IMR-90 (cell line): ENCODE data around the gene DNAJC11. TPM values are rescaled to one million over a fixed set of nuclear protein-coding genes. Genes with fewer than 3 reads are reported as not detected.
A peak's percentile ranks its signal among the peaks of the same experiment; 100 is the strongest.

Experiments used
- ATAC-seq: fragments of 200-7000 bp; cut with Tn5 transposase; 2 replicates; pipeline ENCODE4 v1.9.1; 2020; ENCODE audit warnings: low read depth, mild to moderate bottlenecking, moderate library complexity
- BruUV-seq: library from RNA; stranded (reverse); fragments of 400-500 nt; replicated peaks from 2 replicates; lab custom pipeline; 2021; lab: Mats Ljungman, UMichigan
- CTCF ChIA-PET: fragments of 300-600 bp; formaldehyde crosslinking; extraction: SDS; loops from one replicate; lab custom pipeline; 2021; ENCODE audit warnings: antibody characterized with exemption; lab: Yijun Ruan, JAX
- POLR2A ChIA-PET: fragments of 300-600 bp; sonication (Branson Sonifier 250); formaldehyde crosslinking; loops from one replicate; lab custom pipeline; 2022; ENCODE audit warnings: antibody characterized with exemption; ENCODE audit not compliant: unreplicated experiment; lab: Charles Lee
- DNase-seq: peaks from one replicate; pipeline ENCODE4 v3.0.0; 2013
- H2AFZ ChIP-seq: replicated peaks from 2 replicates; pipeline ENCODE3; 2013; ENCODE audit warnings: low read length, mild to moderate bottlenecking; ENCODE audit not compliant: poor library complexity
- H2AK5ac ChIP-seq: 2 replicates; pipeline ENCODE4 v1.6.1; 2013; ENCODE audit warnings: low read depth, low read length, inconsistent platforms
- H2AK9ac ChIP-seq: replicated peaks from 2 replicates; pipeline ENCODE3; 2013; ENCODE audit warnings: mild to moderate bottlenecking, low read depth, low read length, moderate library complexity; ENCODE audit not compliant: poor library complexity
- H2BK120ac ChIP-seq: 2 replicates; pipeline ENCODE4 v1.6.1; 2013; ENCODE audit warnings: low read depth, low read length, inconsistent platforms
- H2BK15ac ChIP-seq: 3 replicates; pipeline ENCODE4 v1.6.1; 2013; ENCODE audit warnings: low read depth, low read length, inconsistent platforms
- H2BK20ac ChIP-seq: 2 replicates; pipeline ENCODE4 v1.6.1; 2013; ENCODE audit warnings: low read depth, mild to moderate bottlenecking, inconsistent platforms, low read length, moderate library complexity
- H2BK5ac ChIP-seq: 2 replicates; pipeline ENCODE4 v1.6.1; 2013; ENCODE audit warnings: mild to moderate bottlenecking, low read depth, low read length, inconsistent platforms; ENCODE audit not compliant: poor library complexity, severe bottlenecking
- H3K14ac ChIP-seq: replicated peaks from 2 replicates; pipeline ENCODE4 v1.6.1; 2013; ENCODE audit warnings: low read depth, low read length, inconsistent platforms
- H3K18ac ChIP-seq: 2 replicates; pipeline ENCODE4 v1.6.1; 2013; ENCODE audit warnings: low read depth, low read length, control low read depth
- H3K23ac ChIP-seq: 2 replicates; pipeline ENCODE4 v1.6.1; 2013; ENCODE audit warnings: low read depth, low read length, inconsistent platforms
- H3K27ac ChIP-seq: 2 replicates; pipeline ENCODE4 v1.5.1; 2013; ENCODE audit warnings: mild to moderate bottlenecking, control low read depth, low read length; ENCODE audit not compliant: insufficient read depth
- H3K27me3 ChIP-seq: 2 replicates; pipeline ENCODE4 v1.6.1; 2013; ENCODE audit warnings: low read length; ENCODE audit not compliant: control insufficient read depth, insufficient read depth
- H3K36me3 ChIP-seq: 2 replicates; pipeline ENCODE4 v1.6.1; 2013; ENCODE audit warnings: low read length, mixed read lengths; ENCODE audit not compliant: control insufficient read depth, insufficient read depth
- H3K4ac ChIP-seq: 2 replicates; pipeline ENCODE4 v1.6.1; 2013; ENCODE audit warnings: low read depth, low read length, inconsistent platforms
- H3K4me1 ChIP-seq: 2 replicates; pipeline ENCODE4 v1.6.1; 2013; ENCODE audit warnings: low read length, mixed read lengths; ENCODE audit not compliant: control insufficient read depth, insufficient read depth
- H3K4me2 ChIP-seq: 2 replicates; pipeline ENCODE4 v1.6.1; 2013; ENCODE audit warnings: low read depth, mild to moderate bottlenecking, control low read depth, low read length, moderate library complexity
- H3K4me3 ChIP-seq: 2 replicates; pipeline ENCODE4 v1.5.1; 2013; ENCODE audit warnings: low read depth, mild to moderate bottlenecking, control low read depth, low read length, moderate library complexity; ENCODE audit not compliant: insufficient read depth
- H3K56ac ChIP-seq: 2 replicates; pipeline ENCODE4 v1.6.1; 2013; ENCODE audit warnings: low read length, inconsistent platforms; ENCODE audit not compliant: insufficient read depth; ENCODE audit errors: extremely low read depth
- H3K79me1 ChIP-seq, 2 experiments: 2 replicates each; pipeline ENCODE4 v1.6.1; 2013; ENCODE audit warnings: low read length in 2 of 2, inconsistent platforms in 1 of 2, low read depth in 1 of 2
- H3K9ac ChIP-seq: 2 replicates; pipeline ENCODE4 v1.6.1; 2013; ENCODE audit warnings: low read depth, low read length, control low read depth
- H3K9me1 ChIP-seq: 2 replicates; pipeline ENCODE4 v1.6.1; 2013; ENCODE audit warnings: low read length, inconsistent platforms; ENCODE audit not compliant: insufficient read depth
- H3K9me3 ChIP-seq: 2 replicates; pipeline ENCODE4 v1.6.1; 2013; ENCODE audit warnings: low read length; ENCODE audit not compliant: control insufficient read depth, insufficient read depth
- H4K20me1 ChIP-seq: 2 replicates; pipeline ENCODE4 v1.6.1; 2013; ENCODE audit warnings: low read length, inconsistent platforms; ENCODE audit not compliant: insufficient read depth
- H4K5ac ChIP-seq: 2 replicates; pipeline ENCODE4 v1.6.1; 2013; ENCODE audit warnings: mild to moderate bottlenecking, low read depth, low read length, control low read depth
- H4K8ac ChIP-seq, 2 experiments: 2 replicates each; pipeline ENCODE4 v1.6.1; 2013; ENCODE audit warnings: low read depth in 2 of 2, low read length in 2 of 2, control low read depth in 1 of 2, inconsistent platforms in 1 of 2
- H4K91ac ChIP-seq: 2 replicates; pipeline ENCODE4 v1.6.1; 2013; ENCODE audit warnings: low read depth, low read length, inconsistent platforms; ENCODE audit not compliant: insufficient read depth
- CEBPB ChIP-seq: IDR thresholded peaks from 2 replicates; pipeline ENCODE4 v1.6.1; 2012; ENCODE audit warnings: low read depth, low read length, improper control_type of control experiment
- CHD1 ChIP-seq: IDR thresholded peaks from 2 replicates; pipeline ENCODE4 v1.6.1; 2012; ENCODE audit warnings: low read depth, low read length, improper control_type of control experiment
- FOS ChIP-seq: fragments of 150-350 bp; IDR thresholded peaks from 2 replicates; pipeline ENCODE4 v1.6.1; 2016; ENCODE audit warnings: low read depth, low read length
- MAZ ChIP-seq: IDR thresholded peaks from 2 replicates; pipeline ENCODE4 v1.6.1; 2012; ENCODE audit warnings: low read depth, mild to moderate bottlenecking, low read length, improper control_type of control experiment, moderate library complexity, borderline replicate concordance
- NFE2L2 ChIP-seq: fragments of 150-350 bp; IDR thresholded peaks from 2 replicates; pipeline ENCODE4 v1.6.1; 2016; ENCODE audit warnings: low read depth, mild to moderate bottlenecking, low read length
- POLR2A ChIP-seq: IDR thresholded peaks from 2 replicates; pipeline ENCODE4 v1.6.1; 2012; ENCODE audit warnings: mild to moderate bottlenecking, low read depth, low read length
- SMC3 ChIP-seq: fragments of 150-350 bp; IDR thresholded peaks from 2 replicates; pipeline ENCODE4 v1.6.1; 2016; ENCODE audit warnings: low read depth, mild to moderate bottlenecking, antibody characterized with exemption, low read length, moderate library complexity
- WGBS, 2 experiments: methylation state at CpG; one replicate each; pipeline versions ENCODE4 v1.1.5 to v1.1.7; 2013; ENCODE audit warnings: missing lambda C conversion rate in 2 of 2; ENCODE audit not compliant: insufficient read length in 1 of 2; ENCODE audit errors: extremely low coverage in 2 of 2; 5-methylcytosine and 5-hydroxymethylcytosine counted together
- dilution Hi-C: fragments of 300-500 bp; cut with HindIII; formaldehyde crosslinking; loops from one replicate; pipeline ENCODE4 v1.14.3; 2018; ENCODE audit warnings: low sequenced_read_pairs; ENCODE audit not compliant: unreplicated experiment
- in situ Hi-C: fragments of 300-500 bp; cut with MboI; formaldehyde crosslinking; loops from 3 replicates; pipeline ENCODE4 v1.14.3; 2019; ENCODE audit warnings: low sequenced_read_pairs, inconsistent platforms, mixed read lengths
- intact Hi-C: fragments of 100-400 bp; cut with micrococcal nuclease; formaldehyde crosslinking; loops from 2 replicates; pipeline ENCODE4 v1.10.0; 2022
- polyA plus RNA-seq, 3 experiments: library from polyadenylated mRNA; depleted of rRNA; stranded (reverse); fragments of >200 nt; gene quantifications; 2 replicates each; pipeline ENCODE4 v1.2.3, GENCODE V29; 2012; ENCODE audit warnings: low replicate concordance in 1 of 3
- total RNA-seq: library from RNA; depleted of rRNA; stranded (reverse); fragments of >200 nt; gene quantifications from 2 replicates; pipeline ENCODE4 v1.2.3, GENCODE V29; 2012
- TF ChIP-seq, protein P1 (sequence below): fragments of 150-350 bp; IDR thresholded peaks from 2 replicates; pipeline ENCODE4 v1.6.1; 2016; ENCODE audit warnings: low read depth, mild to moderate bottlenecking, low read length, moderate library complexity, borderline replicate concordance
- TF ChIP-seq, protein P2 (sequence below): conservative IDR thresholded peaks from 2 replicates; pipeline ENCODE4 v1.5.1; 2012; ENCODE audit warnings: mild to moderate bottlenecking, low read depth, low read length, improper control_type of control experiment
- TF ChIP-seq, protein P3 (sequence below): fragments of 150-350 bp; IDR thresholded peaks from 2 replicates; pipeline ENCODE4 v1.6.1; 2017; ENCODE audit warnings: mild to moderate bottlenecking, antibody characterized with exemption, low read length, low read depth

The DNAJC11 gene
- total and polyA plus RNA-seq, 2 of the 4 experiments (the other 2 are of a cell fraction): 38.7 to 48.5 TPM

DNA sequence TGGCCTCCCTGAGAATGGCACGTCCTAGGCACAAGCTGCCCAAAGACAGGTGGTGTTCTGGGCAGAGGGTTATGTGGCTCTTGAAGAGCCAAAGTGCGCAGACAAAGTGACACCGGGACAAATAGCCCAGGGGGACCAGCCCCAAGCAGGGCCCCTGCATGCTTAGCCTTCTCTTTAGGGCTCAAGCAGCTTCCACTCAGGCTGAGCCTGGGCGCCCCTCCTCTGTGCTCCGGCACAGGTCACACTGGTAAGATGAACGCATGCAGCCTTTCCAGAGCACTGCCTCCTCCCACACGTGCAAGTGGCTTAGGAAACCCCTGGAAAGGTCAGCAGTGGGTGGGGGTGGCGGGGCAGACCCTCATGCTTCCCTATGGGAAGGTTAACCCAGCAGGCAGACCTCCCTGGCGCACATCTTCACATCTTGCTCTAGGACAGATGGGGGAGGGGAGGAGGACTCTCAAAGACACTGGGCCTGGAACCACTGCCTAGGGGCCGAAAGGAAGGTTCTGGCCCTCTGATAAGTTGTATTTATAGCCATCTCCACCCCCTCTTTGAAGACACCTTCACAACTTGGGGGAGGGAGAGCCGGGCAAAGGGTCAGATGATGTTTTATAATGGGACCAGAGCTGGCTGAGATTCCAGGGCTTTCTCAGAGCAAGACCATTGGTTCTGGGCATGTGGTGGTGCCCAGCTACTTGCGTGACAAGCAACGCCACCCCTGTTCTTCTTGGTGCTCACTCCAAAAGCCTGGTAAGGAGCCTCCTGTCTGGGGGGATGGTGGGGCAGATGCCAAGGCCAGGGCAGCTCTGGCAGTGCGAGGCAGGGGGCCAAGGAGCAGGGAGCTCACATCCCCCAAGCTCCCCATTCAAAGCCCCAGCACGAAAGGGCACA lies 104.5 kb downstream of the DNAJC11 start:
- H3K14ac ChIP-seq: no peak overlapping the region
- intact Hi-C loops (no loop called here), dilution Hi-C loops (no loop called here), in situ Hi-C loops (no loop called here)
- no TSS peak for BruUV-seq
- H3K4ac ChIP-seq: no peak overlapping the region
- no peak overlapping the region for H4K91ac ChIP-seq
- H4K20me1 ChIP-seq: peaks cover 90% of the 10 kb centered on the region
- H3K9me1 ChIP-seq: peaks cover 10% of the 10 kb centered on the region
- H3K27me3 ChIP-seq: no peaks in the 10 kb centered on the region
- peak overlapping the region; percentile 43 for H2AFZ ChIP-seq
- H3K36me3 ChIP-seq: peaks cover 63% of the 10 kb centered on the region
- H3K4me3 ChIP-seq: no peak overlapping the region
- H2AK9ac ChIP-seq: peak overlapping the region; percentile 30
- no peak overlapping the region for H4K5ac ChIP-seq
- H4K8ac ChIP-seq: no peak overlapping the region
- no peak overlapping the region for H2AK5ac ChIP-seq
- no peak overlapping the region for H2BK120ac ChIP-seq
- TF ChIP-seq MAZ: no peak
- no peak for TF ChIP-seq POLR2A
- TF ChIP-seq, protein P1, sequence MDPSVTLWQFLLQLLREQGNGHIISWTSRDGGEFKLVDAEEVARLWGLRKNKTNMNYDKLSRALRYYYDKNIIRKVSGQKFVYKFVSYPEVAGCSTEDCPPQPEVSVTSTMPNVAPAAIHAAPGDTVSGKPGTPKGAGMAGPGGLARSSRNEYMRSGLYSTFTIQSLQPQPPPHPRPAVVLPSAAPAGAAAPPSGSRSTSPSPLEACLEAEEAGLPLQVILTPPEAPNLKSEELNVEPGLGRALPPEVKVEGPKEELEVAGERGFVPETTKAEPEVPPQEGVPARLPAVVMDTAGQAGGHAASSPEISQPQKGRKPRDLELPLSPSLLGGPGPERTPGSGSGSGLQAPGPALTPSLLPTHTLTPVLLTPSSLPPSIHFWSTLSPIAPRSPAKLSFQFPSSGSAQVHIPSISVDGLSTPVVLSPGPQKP: no peak
- TF ChIP-seq, protein P2, sequence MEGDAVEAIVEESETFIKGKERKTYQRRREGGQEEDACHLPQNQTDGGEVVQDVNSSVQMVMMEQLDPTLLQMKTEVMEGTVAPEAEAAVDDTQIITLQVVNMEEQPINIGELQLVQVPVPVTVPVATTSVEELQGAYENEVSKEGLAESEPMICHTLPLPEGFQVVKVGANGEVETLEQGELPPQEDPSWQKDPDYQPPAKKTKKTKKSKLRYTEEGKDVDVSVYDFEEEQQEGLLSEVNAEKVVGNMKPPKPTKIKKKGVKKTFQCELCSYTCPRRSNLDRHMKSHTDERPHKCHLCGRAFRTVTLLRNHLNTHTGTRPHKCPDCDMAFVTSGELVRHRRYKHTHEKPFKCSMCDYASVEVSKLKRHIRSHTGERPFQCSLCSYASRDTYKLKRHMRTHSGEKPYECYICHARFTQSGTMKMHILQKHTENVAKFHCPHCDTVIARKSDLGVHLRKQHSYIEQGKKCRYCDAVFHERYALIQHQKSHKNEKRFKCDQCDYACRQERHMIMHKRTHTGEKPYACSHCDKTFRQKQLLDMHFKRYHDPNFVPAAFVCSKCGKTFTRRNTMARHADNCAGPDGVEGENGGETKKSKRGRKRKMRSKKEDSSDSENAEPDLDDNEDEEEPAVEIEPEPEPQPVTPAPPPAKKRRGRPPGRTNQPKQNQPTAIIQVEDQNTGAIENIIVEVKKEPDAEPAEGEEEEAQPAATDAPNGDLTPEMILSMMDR: no peak
- TF ChIP-seq CEBPB: no peak
- TF ChIP-seq, protein P3, sequence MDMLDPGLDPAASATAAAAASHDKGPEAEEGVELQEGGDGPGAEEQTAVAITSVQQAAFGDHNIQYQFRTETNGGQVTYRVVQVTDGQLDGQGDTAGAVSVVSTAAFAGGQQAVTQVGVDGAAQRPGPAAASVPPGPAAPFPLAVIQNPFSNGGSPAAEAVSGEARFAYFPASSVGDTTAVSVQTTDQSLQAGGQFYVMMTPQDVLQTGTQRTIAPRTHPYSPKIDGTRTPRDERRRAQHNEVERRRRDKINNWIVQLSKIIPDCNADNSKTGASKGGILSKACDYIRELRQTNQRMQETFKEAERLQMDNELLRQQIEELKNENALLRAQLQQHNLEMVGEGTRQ: no peak
- TF ChIP-seq CHD1: no peak
- TF ChIP-seq SMC3: no peak
- TF ChIP-seq FOS: no peak
- TF ChIP-seq NFE2L2: no peak
- H3K4me2 ChIP-seq: no peak overlapping the region
- H3K9ac ChIP-seq: no peak overlapping the region
- peaks cover 13 to 83% of the 10 kb centered on the region in 2 experiments for H3K79me1 ChIP-seq
- POLR2A ChIA-PET: no interaction called here
- no peak overlapping the region for H2BK15ac ChIP-seq
- H3K27ac ChIP-seq: no peak overlapping the region
- CTCF ChIA-PET: no interaction called here
- H3K18ac ChIP-seq: no peak overlapping the region
- no peak overlapping the region for H2BK20ac ChIP-seq
- WGBS, 2 experiments: 60% methylated on average over 2 of the region's 15 CpGs; no CpG with 5 or more reads in 1 of the 2 experiments
- no peak overlapping the region for H3K56ac ChIP-seq
- DNase-seq (no peak), ATAC-seq (no peak)
- no peak overlapping the region for H3K23ac ChIP-seq
- no peaks in the 10 kb centered on the region for H3K9me3 ChIP-seq
- H2BK5ac ChIP-seq: no peak overlapping the region
- peaks cover 4% of the 10 kb centered on the region for H3K4me1 ChIP-seq
